A673 (cell line): Measurements from ENCODE around the gene TLE6.

ENCODE experiments used
- CTCF ChIP-seq: fragments of 300-800, 200-600 bp; sonication (generic); conservative IDR thresholded peaks from 2 replicates; pipeline ENCODE4 v1.5.1; 2017; ENCODE audit warnings: low read depth, mild to moderate bottlenecking, antibody characterized with exemption, low read length, moderate library complexity, mixed read lengths
- EZH2 ChIP-seq: fragments of 200-600 bp; sonication (generic); IDR thresholded peaks from 2 replicates; pipeline ENCODE4 v1.6.1; 2017; ENCODE audit warnings: borderline replicate concordance, low read depth, mild to moderate bottlenecking, mixed read lengths, antibody characterized with exemption, low read length; ENCODE audit not compliant: poor library complexity, severe bottlenecking

GRCh38 chr19:2977001-2977745, at the start of gene TLE6:
- TF ChIP-seq CTCF = no peak
- TF ChIP-seq EZH2 = no peak
